Measurements from ENCODE around the gene MEP1A. TPM values are rescaled to one million over a fixed set of nuclear protein-coding genes. Genes with fewer than 3 reads are reported as not detected.
"Not testable (repeated sequence)": the region's sequence is repeated elsewhere in the genome, so short reads cannot be mapped to it uniquely, and the experiment has no call there.

The MEP1A gene
- total and polyA plus RNA-seq, 2 of the 13 experiments (the other 11 are each of a cell fraction or from before 2014, with no cell fraction given), result 0.24 to 0.83 TPM

DNA sequence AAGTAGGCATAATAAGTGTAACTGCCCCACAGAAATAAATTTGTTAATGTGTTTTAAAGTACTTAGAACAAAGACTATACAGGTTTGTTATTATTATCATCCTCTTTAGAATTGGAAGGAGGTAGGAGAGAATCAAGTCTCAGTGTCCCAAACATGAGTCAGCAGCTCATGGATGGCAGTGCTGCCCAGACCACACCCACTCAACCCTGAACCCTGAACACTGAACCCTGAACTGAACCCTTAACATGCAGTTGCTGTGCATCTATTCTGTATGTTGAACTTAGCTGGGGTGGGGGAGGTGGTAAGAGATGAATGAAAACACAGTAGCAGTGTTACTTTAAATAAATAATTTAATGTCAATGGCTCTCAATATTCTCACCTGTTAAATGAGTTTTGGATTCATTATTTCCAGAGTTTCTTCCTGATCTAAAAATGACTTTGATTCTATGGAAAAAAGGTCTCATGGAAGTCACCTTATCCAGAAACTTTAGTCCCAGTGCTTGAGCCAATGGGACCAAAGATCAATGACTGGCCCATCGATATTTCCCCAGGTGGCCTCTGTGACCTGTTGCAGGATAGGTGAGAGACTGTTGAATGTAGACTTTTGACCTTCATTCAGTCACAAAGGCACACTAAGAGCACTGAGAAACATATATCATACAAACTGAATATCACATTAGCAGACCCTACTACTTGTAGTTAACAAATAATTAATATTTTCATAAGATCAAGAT is 49.6 kb upstream of the MEP1A start:
- Histone ChIP-seq H3K9ac (ENCODE audit: insufficient read depth, low read depth, low read length) (no peak overlapping the region), H3K4me1 (ENCODE audit: insufficient read depth, low read length) (no peaks in the 10 kb centered on the region), H4K20me1 (ENCODE audit: insufficient read depth, low read length) (no peaks in the 10 kb centered on the region), H3K4me2 (ENCODE audit: low read depth, low read length) (no peak overlapping the region), H3K79me2 (ENCODE audit: insufficient read depth, low read length) (no peaks in the 10 kb centered on the region), H3K36me3 (replicated peaks in 1 of 2; ENCODE audit: control insufficient read depth in 1 of 2, insufficient read depth in 2 of 2, low read length in 2 of 2) (no peaks in the 10 kb centered on the region), H3K9me3 (ENCODE audit: low read length) (no peaks in the 10 kb centered on the region), H2AFZ (ENCODE audit: low read length) (no peak overlapping the region), H3K27me3 (ENCODE audit: control insufficient read depth in 1 of 2, insufficient read depth in 2 of 2, low read length in 2 of 2) (no peaks in the 10 kb centered on the region), H3K4me3 (replicated peaks in 1 of 3; ENCODE audit: insufficient read depth in 1 of 3, low read depth in 2 of 3, low read length in 3 of 3) (no peak overlapping the region), H3K27ac (ENCODE audit: extremely low read length, insufficient read depth, low read length) (no peak overlapping the region)
- 0% methylated on average over 1 of the region's 1 CpG for WGBS (ENCODE audit: low lambda C conversion rate)
- POLR2A ChIA-PET, result no interaction called here
- ATAC-seq (no peak), DNase-seq (ENCODE audit: low spot score) (no peak), FAIRE-seq (no peak)
- no TSS peak for BruUV-seq (replicated peaks)
- CTCF ChIA-PET (ENCODE audit: low intra/inter-chr PET ratio, low total read pairs), result no interaction called here
- intact Hi-C loops (cut with micrococcal nuclease; ENCODE audit: unreplicated experiment), result no loop called here
- TF ChIP-seq HNF4G (IDR thresholded peaks at IDR 0.05; ENCODE audit: borderline replicate concordance, low read depth, low read length), result peak; percentile 39
- TF ChIP-seq HNF4G (CRISPR knock-in tag; IDR thresholded peaks at IDR 0.05; ENCODE audit: borderline replicate concordance, low read depth), result no peak
- TF ChIP-seq HNF4A (CRISPR knock-in tag; IDR thresholded peaks at IDR 0.05), result peak; percentile 26; the same call in 1 of the 2 replicates
- TF ChIP-seq MXI1 (IDR thresholded peaks at IDR 0.05; ENCODE audit: borderline replicate concordance, low read depth, low read length), result no peak
- in situ Hi-C loops (cut with HindIII; ENCODE audit: extremely low pct_ligation_motif_present, low pct_unique_long_range_greater_than_20kb), result no loop called here

DNA sequence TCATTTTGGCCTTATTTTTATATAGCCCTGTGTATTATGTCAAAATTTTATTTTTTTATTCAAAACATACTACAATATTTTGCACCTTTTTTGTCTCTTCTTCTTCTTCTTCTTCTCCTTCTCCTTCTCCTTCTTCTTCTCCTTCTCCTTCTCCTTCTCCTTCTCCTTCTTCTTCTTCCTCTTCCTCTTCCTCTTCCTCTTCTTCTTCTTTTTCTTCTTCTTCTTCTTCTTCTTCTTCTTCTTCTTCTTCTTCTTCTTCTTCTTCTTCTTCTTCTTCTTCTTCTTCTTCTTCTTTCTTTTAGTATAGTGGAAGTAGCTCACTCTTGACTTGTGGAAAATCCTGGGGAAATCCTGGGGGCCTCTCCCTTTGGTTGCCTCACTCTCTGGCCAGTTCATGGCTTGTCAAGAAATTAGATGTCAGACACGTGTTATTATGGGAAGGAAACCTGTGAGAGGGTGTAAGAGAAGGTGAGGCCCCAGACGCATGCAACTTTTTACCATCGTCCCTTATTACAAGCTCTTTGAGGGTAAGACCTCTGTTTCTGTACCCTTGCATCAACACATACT is 48.9 kb upstream of the MEP1A start:
- H3K36me3 ChIP-seq (replicated peaks in 1 of 2; ENCODE audit: control insufficient read depth in 1 of 2, insufficient read depth in 2 of 2, low read length in 2 of 2); FAIRE-seq; H3K27me3 ChIP-seq (ENCODE audit: control insufficient read depth in 1 of 2, insufficient read depth in 2 of 2, low read length in 2 of 2); in situ Hi-C loops (cut with HindIII; ENCODE audit: extremely low pct_ligation_motif_present, low pct_unique_long_range_greater_than_20kb); H4K20me1 ChIP-seq (ENCODE audit: insufficient read depth, low read length); CTCF ChIA-PET (ENCODE audit: low intra/inter-chr PET ratio, low total read pairs); ATAC-seq; H3K79me2 ChIP-seq (ENCODE audit: insufficient read depth, low read length); BruUV-seq (replicated peaks); intact Hi-C loops (cut with micrococcal nuclease; ENCODE audit: unreplicated experiment); H3K27ac ChIP-seq (ENCODE audit: extremely low read length, insufficient read depth, low read length); H3K4me3 ChIP-seq (replicated peaks in 1 of 3; ENCODE audit: insufficient read depth in 1 of 3, low read depth in 2 of 3, low read length in 3 of 3); POLR2A ChIA-PET; H3K9ac ChIP-seq (ENCODE audit: insufficient read depth, low read depth, low read length); H2AFZ ChIP-seq (ENCODE audit: low read length); H3K4me1 ChIP-seq (ENCODE audit: insufficient read depth, low read length); DNase-seq (ENCODE audit: low spot score); H3K9me3 ChIP-seq (ENCODE audit: low read length); H3K4me2 ChIP-seq (ENCODE audit: low read depth, low read length): not testable (repeated sequence)
- WGBS (ENCODE audit: low lambda C conversion rate), result 40% methylated on average over 3 of the region's 3 CpGs

Measured in HepG2 (cell line).